ENCODE results near the gene ZNF428. TPM values are rescaled to one million over a fixed set of nuclear protein-coding genes. Genes with fewer than 3 reads are reported as not detected.

Gene ZNF428
- total RNA-seq, 2 experiments from 2014 or later, result 28.5 to 98.1 TPM

GRCh38 chr19:43586346-43586745 is 33.1 kb downstream of the ZNF428 start:
- no peaks in the 10 kb centered on the region for H3K9me2 ChIP-seq (ENCODE audit: insufficient read depth, low read length)
- no peaks in the 10 kb centered on the region for H4K20me1 ChIP-seq (ENCODE audit: insufficient read depth, low read length)
- no peaks in the 10 kb centered on the region for H3K9me3 ChIP-seq (ENCODE audit: low read length)
- BruUV-seq (replicated peaks), result no TSS peak
- DNase-seq (ENCODE audit: low spot score), result no peak
- no peak for TF ChIP-seq EZH2phosphoT487 (IDR thresholded peaks at IDR 0.05; ENCODE audit: borderline replicate concordance, low read depth, low read length)
- no peak for TF ChIP-seq CTCF (conservative IDR thresholded peaks at IDR 0.05; ENCODE audit: low read length)
- H3K4me2 ChIP-seq (ENCODE audit: low read length), result no peak overlapping the region
- H3K79me2 ChIP-seq (ENCODE audit: insufficient read depth, low read depth, low read length), result no peaks in the 10 kb centered on the region
- ChIA-PET POLR2A (interaction anchor here (0.6 kb wide), 1 partner anchor 76 kb away, joined by 3 read pairs; no protein-coding TSS in a partner anchor), CTCF (ENCODE audit: unreplicated experiment) (no interaction called here)
- H3K36me3 ChIP-seq (ENCODE audit: insufficient read depth, low read length), result no peaks in the 10 kb centered on the region
- no peak overlapping the region for H2AFZ ChIP-seq (ENCODE audit: low read length)
- intact Hi-C loops (cut with micrococcal nuclease; ENCODE audit: unreplicated experiment), result no loop called here
- peaks cover 12% of the 10 kb centered on the region for H3K4me1 ChIP-seq (ENCODE audit: insufficient read depth, low read length, poor library complexity, severe bottlenecking)
- no peak overlapping the region for H3K27ac ChIP-seq (ENCODE audit: low read depth, low read length, poor library complexity, severe bottlenecking)
- no peak overlapping the region for H3K4me3 ChIP-seq (ENCODE audit: low read depth, low read length, poor library complexity, severe bottlenecking)

- no peaks in the 10 kb centered on the region for H3K9me2 ChIP-seq (ENCODE audit: insufficient read depth, low read length)
- no peak overlapping the region for H3K4me3 ChIP-seq (ENCODE audit: low read depth, low read length, poor library complexity, severe bottlenecking)
- ChIA-PET POLR2A (interaction anchor here (1.1 kb wide), 1 partner anchor 9 kb away, joined by 4 read pairs; the partner anchor contains the start of gene PINLYP), CTCF (ENCODE audit: unreplicated experiment) (no interaction called here)
- peak overlapping the region; percentile 8; the same call in 1 of the 2 replicates for H2AFZ ChIP-seq (ENCODE audit: low read length)
- no TSS peak for BruUV-seq (replicated peaks)
- H3K79me2 ChIP-seq (ENCODE audit: insufficient read depth, low read depth, low read length), result no peaks in the 10 kb centered on the region
- no peaks in the 10 kb centered on the region for H3K36me3 ChIP-seq (ENCODE audit: insufficient read depth, low read length)
- no peak for DNase-seq (ENCODE audit: low spot score)
- H3K9me3 ChIP-seq (ENCODE audit: low read length), result no peaks in the 10 kb centered on the region
- intact Hi-C loops (cut with micrococcal nuclease; ENCODE audit: unreplicated experiment), result no loop called here
- H3K4me2 ChIP-seq (ENCODE audit: low read length), result no peak overlapping the region
- no peaks in the 10 kb centered on the region for H4K20me1 ChIP-seq (ENCODE audit: insufficient read depth, low read length)
- TF ChIP-seq EZH2phosphoT487 (IDR thresholded peaks at IDR 0.05; ENCODE audit: borderline replicate concordance, low read depth, low read length) (no peak), CTCF (conservative IDR thresholded peaks at IDR 0.05; ENCODE audit: low read length) (no peak)
- peak overlapping the region; percentile 10 for H3K27ac ChIP-seq (ENCODE audit: low read depth, low read length, poor library complexity, severe bottlenecking)
- peaks cover 7% of the 10 kb centered on the region for H3K4me1 ChIP-seq (ENCODE audit: insufficient read depth, low read length, poor library complexity, severe bottlenecking)
These were observed 34.9 kb downstream of the ZNF428 start for GRCh38 chr19:43584484-43584883.

- Histone ChIP-seq H2AFZ (ENCODE audit: low read length) (no peak overlapping the region), H3K9me3 (ENCODE audit: low read length) (no peaks in the 10 kb centered on the region), H3K4me3 (ENCODE audit: low read depth, low read length, poor library complexity, severe bottlenecking) (no peak overlapping the region), H4K20me1 (ENCODE audit: insufficient read depth, low read length) (no peaks in the 10 kb centered on the region), H3K27ac (ENCODE audit: low read depth, low read length, poor library complexity, severe bottlenecking) (no peak overlapping the region), H3K4me2 (ENCODE audit: low read length) (no peak overlapping the region; the same call in 1 of the 2 replicates), H3K4me1 (ENCODE audit: insufficient read depth, low read length, poor library complexity, severe bottlenecking) (peaks cover 7% of the 10 kb centered on the region), H3K79me2 (ENCODE audit: insufficient read depth, low read depth, low read length) (no peaks in the 10 kb centered on the region), H3K9me2 (ENCODE audit: insufficient read depth, low read length) (no peaks in the 10 kb centered on the region), H3K36me3 (ENCODE audit: insufficient read depth, low read length) (no peaks in the 10 kb centered on the region)
- intact Hi-C loops (cut with micrococcal nuclease; ENCODE audit: unreplicated experiment), result no loop called here
- no TSS peak for BruUV-seq (replicated peaks)
- DNase-seq (ENCODE audit: low spot score), result no peak
- TF ChIP-seq CTCF (conservative IDR thresholded peaks at IDR 0.05; ENCODE audit: low read length) (no peak), EZH2phosphoT487 (IDR thresholded peaks at IDR 0.05; ENCODE audit: borderline replicate concordance, low read depth, low read length) (no peak)
- ChIA-PET POLR2A (no interaction called here), CTCF (ENCODE audit: unreplicated experiment) (no interaction called here)
These were observed 36.9 kb downstream of the ZNF428 start for GRCh38 chr19:43582495-43582894.
